T-helper 17 cell (primary cell): ENCODE data around the gene THAP11. TPM values are rescaled to one million over a fixed set of nuclear protein-coding genes. Genes with fewer than 3 reads are reported as not detected.
"Not testable (repeated sequence)": the region's sequence is repeated elsewhere in the genome, so short reads cannot be mapped to it uniquely, and the experiment has no call there.

ENCODE experiments used
- ATAC-seq: fragments of 150-1000 bp; cut with Tn5 transposase; 2 replicates; pipeline ENCODE4 v1.10.0; 2021; ENCODE audit warnings: mild to moderate bottlenecking, moderate library complexity
- DNase-seq, 3 donors: peaks; one replicate each; pipeline versions ENCODE4 v3.0.0 to v3.0.0-alpha.2; 2020 to 2021
- H3K9me3 ChIP-seq: one replicate; pipeline ENCODE4 v1.7.0; 2013; ENCODE audit warnings: low read length, mild to moderate bottlenecking; ENCODE audit not compliant: control insufficient read depth, poor library complexity, severe bottlenecking
- H3K27ac Mint-ChIP-seq: one replicate; pipeline ENCODE4 v1.8.0; 2022; ENCODE audit warnings: mild to moderate bottlenecking, moderate library complexity, mixed read lengths
- H3K27me3 Mint-ChIP-seq: one replicate; pipeline ENCODE4 v1.8.0; 2022; ENCODE audit warnings: mixed read lengths
- H3K36me3 Mint-ChIP-seq: one replicate; pipeline ENCODE4 v1.8.0; 2022; ENCODE audit warnings: low read depth, mixed read lengths
- H3K4me1 Mint-ChIP-seq: one replicate; pipeline ENCODE4 v1.8.0; 2022; ENCODE audit warnings: mild to moderate bottlenecking, mixed read lengths
- H3K4me3 Mint-ChIP-seq: one replicate; pipeline ENCODE4 v1.8.0; 2022; ENCODE audit warnings: mild to moderate bottlenecking, moderate library complexity, mixed read lengths
- total RNA-seq, 4 donors: library from RNA in 2 of 4; stranded (reverse) in 2 of 4; gene quantifications; one replicate each; pipeline ENCODE4 v1.2.3 and lab custom pipeline; 2022 to 2026

THAP11 gene
- total RNA-seq, 2 donors from 2014 or later = 31.2 to 33.1 TPM

- DNase-seq = no peak
- H3K4me3 Mint-ChIP-seq = no peak overlapping the region
- H3K4me1 Mint-ChIP-seq = peaks cover 27% of the 10 kb centered on the region
- H3K36me3 Mint-ChIP-seq = no peaks in the 10 kb centered on the region
- H3K27ac Mint-ChIP-seq = peak overlapping the region; percentile 84
- H3K9me3 ChIP-seq = no peaks in the 10 kb centered on the region
- H3K27me3 Mint-ChIP-seq = no peaks in the 10 kb centered on the region
- ATAC-seq = no peak
Measured at GRCh38 chr16:67860589-67861398, 18.7 kb downstream of the THAP11 start.

GRCh38 chr16:67861877-67862276 is 19.8 kb downstream of the THAP11 start:
- DNase-seq (no peak), ATAC-seq (no peak)
- H3K9me3 ChIP-seq = no peaks in the 10 kb centered on the region
- Mint-ChIP-seq H3K27me3 (no peaks in the 10 kb centered on the region), H3K36me3 (no peaks in the 10 kb centered on the region), H3K4me1 (peaks cover 23% of the 10 kb centered on the region), H3K4me3 (no peak overlapping the region), H3K27ac (peak overlapping the region; percentile 84)

- ATAC-seq = no peak
- peaks cover 14% of the 10 kb centered on the region for H3K4me1 Mint-ChIP-seq
- DNase-seq = no peak
- H3K27me3 Mint-ChIP-seq = no peaks in the 10 kb centered on the region
- H3K27ac Mint-ChIP-seq = peak overlapping the region; percentile 84
- H3K9me3 ChIP-seq = no peaks in the 10 kb centered on the region
- no peaks in the 10 kb centered on the region for H3K36me3 Mint-ChIP-seq
- H3K4me3 Mint-ChIP-seq = no peak overlapping the region
Measured at GRCh38 chr16:67862623-67863583, 20.8 kb downstream of the THAP11 start.

- not testable (repeated sequence) for H3K9me3 ChIP-seq, ATAC-seq, H3K27me3 Mint-ChIP-seq, H3K36me3 Mint-ChIP-seq, H3K4me3 Mint-ChIP-seq, H3K4me1 Mint-ChIP-seq, DNase-seq
- peak overlapping the region; percentile 8 for H3K27ac Mint-ChIP-seq
Measured at GRCh38 chr16:67864044-67864443, 21.9 kb downstream of the THAP11 start.

- Mint-ChIP-seq H3K4me1 (peaks cover 7% of the 10 kb centered on the region), H3K4me3 (no peak overlapping the region), H3K36me3 (no peaks in the 10 kb centered on the region), H3K27me3 (no peaks in the 10 kb centered on the region), H3K27ac (no peak overlapping the region)
- ATAC-seq = no peak
- no peak for DNase-seq
- H3K9me3 ChIP-seq = no peaks in the 10 kb centered on the region
Measured at GRCh38 chr16:67864594-67864993, 22.5 kb downstream of the THAP11 start.

- H3K36me3 Mint-ChIP-seq = no peaks in the 10 kb centered on the region
Measured at GRCh38 chr16:67865318-67865717, 23.2 kb downstream of the THAP11 start.

GRCh38 chr16:67868290-67868689 is 26.2 kb downstream of the THAP11 start:
- DNase-seq (no peak), ATAC-seq (no peak)
- H3K27me3 Mint-ChIP-seq = no peaks in the 10 kb centered on the region
- H3K4me1 Mint-ChIP-seq = peaks cover 12% of the 10 kb centered on the region
- no peak overlapping the region for H3K27ac Mint-ChIP-seq
- no peaks in the 10 kb centered on the region for H3K9me3 ChIP-seq
- no peaks in the 10 kb centered on the region for H3K36me3 Mint-ChIP-seq
- H3K4me3 Mint-ChIP-seq = no peak overlapping the region

More at GRCh38 chr16:67865318-67865717, 23.2 kb downstream of the THAP11 start:
- no peaks in the 10 kb centered on the region for H3K27me3 Mint-ChIP-seq
- peaks cover 7% of the 10 kb centered on the region for H3K4me1 Mint-ChIP-seq
- no peak overlapping the region for H3K4me3 Mint-ChIP-seq
- DNase-seq (no peak), ATAC-seq (peak; percentile 55)
- no peaks in the 10 kb centered on the region for H3K9me3 ChIP-seq
- H3K27ac Mint-ChIP-seq = no peak overlapping the region

DNA sequence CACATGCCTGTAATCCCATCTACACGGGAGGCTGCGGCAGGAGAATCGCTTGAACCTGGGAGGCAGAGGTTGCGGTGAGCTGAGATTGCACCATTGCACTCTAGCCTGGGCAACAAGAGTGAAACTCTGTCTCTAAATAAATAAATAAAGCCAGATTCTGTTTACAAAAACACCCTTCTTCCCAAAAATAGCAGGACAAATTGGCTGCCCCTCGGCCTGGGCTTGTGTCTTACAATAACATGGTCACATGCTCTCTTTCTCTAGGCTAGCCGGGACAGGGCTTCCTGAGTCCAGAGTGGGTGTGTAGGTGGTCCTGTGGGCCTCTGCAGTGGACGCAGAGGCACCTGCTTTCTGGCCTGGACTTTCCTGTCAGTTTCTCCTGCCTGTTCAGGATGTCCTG is 27.5 kb downstream of the THAP11 start:
- peaks cover 22% of the 10 kb centered on the region for H3K4me1 Mint-ChIP-seq

DNA sequence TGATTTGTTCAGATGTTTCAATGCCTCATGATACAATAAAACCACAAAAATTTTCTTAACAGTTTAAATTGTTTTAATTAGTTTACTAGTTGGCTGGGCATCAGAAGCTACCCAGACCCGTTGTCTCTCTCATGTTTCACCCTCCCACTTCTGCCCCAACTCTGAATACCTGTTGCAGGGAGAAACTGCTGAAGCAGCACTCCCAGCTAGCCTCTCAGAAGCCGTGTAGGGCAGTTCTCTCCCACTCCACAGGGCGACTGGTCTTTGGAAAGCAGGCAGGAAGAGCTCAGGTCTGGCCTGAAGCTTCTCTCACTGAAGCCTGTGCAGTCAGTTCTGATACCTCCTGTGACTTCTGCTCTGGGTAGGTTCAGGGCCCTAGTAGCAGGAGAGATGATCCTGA is 29.1 kb downstream of the THAP11 start:
- Mint-ChIP-seq H3K27ac (no peak overlapping the region), H3K36me3 (no peaks in the 10 kb centered on the region)

More for the DNA sequence above, 27.5 kb downstream of the THAP11 start:
- no peak overlapping the region for H3K27ac Mint-ChIP-seq
- no peak overlapping the region for H3K4me3 Mint-ChIP-seq
- no peaks in the 10 kb centered on the region for H3K27me3 Mint-ChIP-seq
- ATAC-seq (no peak), DNase-seq (no peak)
- no peaks in the 10 kb centered on the region for H3K9me3 ChIP-seq
- no peaks in the 10 kb centered on the region for H3K36me3 Mint-ChIP-seq

GRCh38 chr16:67872131-67872630 is 30.1 kb downstream of the THAP11 start:
- no peak for DNase-seq
- Mint-ChIP-seq H3K27ac (peak overlapping the region; percentile 95), H3K27me3 (no peaks in the 10 kb centered on the region)

More for the DNA sequence above, 29.1 kb downstream of the THAP11 start:
- no peak for DNase-seq
- H3K9me3 ChIP-seq = no peaks in the 10 kb centered on the region
- H3K4me1 Mint-ChIP-seq = peaks cover 28% of the 10 kb centered on the region
- no peak for ATAC-seq
- H3K4me3 Mint-ChIP-seq = peak overlapping the region; percentile 62
- H3K27me3 Mint-ChIP-seq = no peaks in the 10 kb centered on the region

DNA sequence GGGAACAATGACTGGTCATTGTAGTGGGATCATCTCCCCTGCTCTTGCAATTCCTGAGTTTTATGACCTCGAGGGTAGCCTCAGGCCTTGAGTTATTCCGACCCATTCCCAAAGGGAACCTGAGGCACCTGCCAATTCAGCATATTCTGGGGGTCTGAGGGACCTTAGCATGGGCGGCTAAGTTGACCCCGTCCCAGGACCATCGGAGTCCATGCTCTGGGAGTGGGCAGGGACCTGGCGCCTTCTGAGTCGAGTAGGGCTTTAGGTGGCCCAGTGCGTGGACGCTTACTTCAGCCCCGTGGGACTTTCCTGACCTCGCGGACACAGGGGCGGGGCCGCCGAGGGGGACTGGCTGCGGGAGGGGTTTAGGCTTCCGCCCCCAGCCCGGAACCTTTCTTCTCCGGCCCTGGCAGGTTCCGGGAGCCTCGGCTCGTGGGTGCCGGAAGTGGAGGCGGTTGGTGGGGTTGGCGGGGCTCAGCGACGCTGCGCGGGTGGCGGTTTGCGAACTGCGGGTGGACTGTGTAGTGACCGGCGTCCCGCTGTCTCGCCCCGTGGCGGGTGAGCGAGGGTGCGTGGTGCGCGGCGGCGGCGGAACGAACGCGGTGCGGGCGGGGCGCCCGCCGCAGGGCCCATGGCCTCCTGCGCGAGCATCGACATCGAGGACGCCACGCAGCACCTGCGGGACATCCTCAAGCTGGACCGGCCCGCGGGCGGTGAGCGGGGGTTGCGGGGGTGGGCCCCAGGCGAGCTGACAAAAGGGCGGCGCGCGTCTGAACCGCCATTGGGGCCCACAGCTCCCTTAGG is 30.7 kb downstream of the THAP11 start, which contains the start of gene EDC4:
Gene EDC4 (plus strand): TSS at position 422 of the 804 bp plus-strand sequence. CDS start 210 bp downstream, at position 632.
- no peaks in the 10 kb centered on the region for H3K36me3 Mint-ChIP-seq
- H3K27me3 Mint-ChIP-seq = no peaks in the 10 kb centered on the region
- H3K9me3 ChIP-seq = no peaks in the 10 kb centered on the region
- ATAC-seq (peak; percentile 93), DNase-seq (peak; percentile 77 to 89 (median 78))
- H3K4me1 Mint-ChIP-seq = peaks cover 28% of the 10 kb centered on the region
- H3K4me3 Mint-ChIP-seq = peak within 1 kb of the TSS; percentile 95
- peak within 1 kb of the TSS; percentile 95 for H3K27ac Mint-ChIP-seq

More at GRCh38 chr16:67872131-67872630, 30.1 kb downstream of the THAP11 start:
- H3K9me3 ChIP-seq = no peaks in the 10 kb centered on the region
- no peaks in the 10 kb centered on the region for H3K36me3 Mint-ChIP-seq
- H3K4me3 Mint-ChIP-seq = peak overlapping the region; percentile 95
- peaks cover 28% of the 10 kb centered on the region for H3K4me1 Mint-ChIP-seq
- ATAC-seq = no peak
